NAMALWA (cell line): ENCODE data around the gene ORAI2.
"Not testable (repeated sequence)": the region's sequence is repeated elsewhere in the genome, so short reads cannot be mapped to it uniquely, and the experiment has no call there.

ENCODE experiments used
- DNase-seq: peaks from one replicate; pipeline ENCODE4 v3.0.0-alpha.2; 2015; ENCODE audit warnings: low spot score

The ORAI2 gene

GRCh38 chr7:102447311-102447710 lies 13.9 kb downstream of the ORAI2 start:
- no peak for DNase-seq

- DNase-seq = no peak
Observed at GRCh38 chr7:102449136-102449535, 15.8 kb downstream of the ORAI2 start.

DNA sequence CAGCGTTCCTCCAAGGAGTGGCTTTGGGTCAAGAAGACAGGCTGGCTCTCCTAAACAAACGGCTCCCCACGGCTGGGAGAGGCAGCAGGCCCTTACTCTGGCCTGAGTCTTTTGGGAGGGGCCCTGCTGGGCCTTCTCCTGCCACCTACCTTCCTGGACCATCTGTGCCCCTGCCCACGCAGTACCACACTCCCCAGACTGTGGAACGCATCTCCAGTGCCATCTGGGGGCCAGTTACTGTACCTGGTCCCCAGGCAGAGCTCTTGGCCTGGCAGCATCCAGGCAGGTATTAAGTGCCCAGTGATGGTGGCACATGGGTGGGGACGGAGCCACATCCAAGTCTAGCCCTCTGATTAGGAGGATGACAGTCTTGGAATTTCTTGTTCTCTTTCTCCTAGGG lies 16.9 kb downstream of the ORAI2 start:
- peak; percentile 71 for DNase-seq

- DNase-seq = no peak
Observed at GRCh38 chr7:102451371-102452054, 18.1 kb downstream of the ORAI2 start.

GRCh38 chr7:102452451-102452850 lies 19.1 kb downstream of the ORAI2 start:
- no peak for DNase-seq

DNA sequence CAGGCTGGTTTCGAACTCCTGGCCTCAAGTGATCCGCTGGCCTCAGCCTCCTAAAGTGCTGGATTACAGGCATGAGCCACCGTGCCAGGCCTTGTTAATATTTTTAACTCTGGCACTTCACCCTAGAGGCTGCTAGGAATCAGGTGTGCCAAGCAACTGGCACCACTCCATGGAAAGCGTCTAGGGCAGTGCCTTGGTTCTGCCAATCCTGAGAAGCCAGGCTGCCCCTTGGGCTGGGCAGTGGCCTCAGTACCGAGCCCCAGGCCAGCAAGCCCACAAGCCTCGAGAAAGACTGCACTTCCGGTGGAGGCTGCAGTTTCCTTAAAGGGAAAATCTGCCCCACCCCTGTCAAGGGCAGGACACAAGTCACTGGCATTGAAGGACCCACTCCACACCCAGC lies 19.9 kb downstream of the ORAI2 start:
- DNase-seq = no peak

DNA sequence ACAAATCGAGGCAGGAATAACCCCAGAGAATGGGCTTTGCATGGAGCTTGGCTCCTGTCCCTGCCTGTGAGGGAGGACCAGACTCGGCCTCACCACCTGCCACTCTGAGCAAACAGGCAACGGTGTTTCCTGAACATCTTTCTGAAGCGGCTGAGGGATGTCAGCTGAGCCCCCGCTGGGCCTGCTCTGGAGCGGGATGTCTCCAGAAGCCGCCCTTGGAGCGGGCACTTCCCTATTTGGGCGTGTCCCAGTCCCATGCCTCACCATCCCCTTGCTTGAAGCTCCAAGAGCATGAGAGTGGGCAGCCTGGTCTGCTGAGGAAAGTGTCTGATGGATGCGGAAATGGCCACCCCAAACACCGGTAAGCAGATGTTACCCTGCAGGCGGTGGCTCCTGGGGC lies 21.1 kb downstream of the ORAI2 start:
- DNase-seq = no peak

GRCh38 chr7:102454932-102455331 lies 21.6 kb downstream of the ORAI2 start:
- DNase-seq = not testable (repeated sequence)

- no peak for DNase-seq
Observed at GRCh38 chr7:102455596-102455995, 22.2 kb downstream of the ORAI2 start.

GRCh38 chr7:102456327-102456726 lies 23.0 kb downstream of the ORAI2 start:
- no peak for DNase-seq

- no peak for DNase-seq
Observed at GRCh38 chr7:102457352-102457924, 24.1 kb downstream of the ORAI2 start.

- DNase-seq = no peak
Observed at GRCh38 chr7:102459221-102459844, 26.0 kb downstream of the ORAI2 start.

- no peak for DNase-seq
Observed at GRCh38 chr7:102460467-102460866, 27.1 kb downstream of the ORAI2 start.

DNA sequence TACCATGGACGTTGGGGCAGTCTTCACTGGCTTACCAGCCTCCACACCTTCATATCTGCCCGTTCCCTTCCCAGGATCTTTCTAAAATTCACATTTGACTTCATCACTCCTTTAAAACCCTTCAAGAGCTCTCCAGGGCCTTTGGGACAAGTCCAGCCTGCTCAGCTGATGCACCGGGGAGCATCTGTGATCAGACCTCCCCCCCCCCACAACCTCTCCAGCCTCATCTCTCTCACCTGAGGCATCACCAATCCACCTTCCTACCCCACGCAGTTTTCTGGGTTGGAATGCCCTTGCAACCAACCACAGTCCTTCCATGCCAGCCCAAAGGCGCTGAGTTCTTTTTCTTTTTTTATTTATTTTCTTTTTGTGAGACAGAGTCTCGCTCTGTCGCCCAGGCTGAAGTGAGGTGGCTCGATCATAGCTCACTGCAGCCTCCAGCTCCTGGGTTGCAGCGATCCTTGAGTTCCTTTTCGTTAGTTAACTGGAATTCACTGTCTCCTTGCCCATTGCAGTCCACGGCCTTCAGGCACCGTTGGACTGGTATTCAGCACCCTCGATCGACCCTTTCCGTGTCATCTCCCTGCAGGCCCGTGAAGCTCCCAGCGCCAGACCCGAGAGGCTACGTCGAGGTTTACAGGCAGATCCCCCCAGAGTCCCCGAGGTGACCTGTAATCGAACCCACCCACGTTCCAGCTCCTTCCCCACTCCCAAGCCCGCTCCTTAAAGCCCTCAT lies 30.6 kb downstream of the ORAI2 start:
- peak; percentile 48 for DNase-seq

DNA sequence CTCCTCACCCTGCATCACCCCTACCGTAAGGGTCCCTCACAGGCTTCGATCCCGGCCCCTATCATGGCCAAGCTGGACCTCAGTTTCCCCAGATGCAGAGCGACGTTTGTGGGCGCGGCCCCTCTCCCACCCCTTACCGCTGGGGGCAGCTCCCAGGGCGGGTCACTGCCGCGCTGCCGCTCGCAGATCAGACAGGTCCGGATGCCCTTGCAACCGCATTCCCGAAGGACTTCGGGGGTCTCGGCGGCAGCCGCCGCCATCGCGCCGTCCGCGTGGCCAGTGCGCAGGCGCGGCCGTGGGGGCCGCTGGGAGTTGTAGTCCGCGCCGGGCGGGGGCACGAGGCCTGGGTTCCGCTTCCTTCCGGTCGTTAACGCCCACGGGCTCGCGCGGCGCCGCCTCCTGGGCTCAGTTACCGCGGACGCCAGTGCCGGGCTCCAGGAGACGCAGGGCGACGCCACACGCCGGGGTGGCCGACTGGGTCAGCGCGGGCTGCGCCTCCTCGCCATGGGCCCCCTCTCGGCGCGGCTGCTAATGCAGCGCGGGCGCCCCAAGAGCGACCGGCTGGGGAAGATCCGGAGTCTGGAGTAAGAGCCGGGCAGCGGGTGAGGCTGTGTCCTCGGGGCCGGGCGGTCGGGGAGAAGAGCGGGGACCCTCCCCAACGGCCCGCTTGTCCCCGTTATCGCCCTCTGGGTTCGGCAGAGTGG lies 31.4 kb downstream of the ORAI2 start, which contains the start of the genes ALKBH4 and LRWD1:
ALKBH4 (minus strand) TSS at position 287 of the 704 bp plus-strand sequence; CDS start at position 260, 27 bp downstream.
LRWD1 (plus strand) TSS at position 408 of the 704 bp plus-strand sequence; CDS start at position 505, 97 bp downstream.
- peak; percentile 96 for DNase-seq

DNA sequence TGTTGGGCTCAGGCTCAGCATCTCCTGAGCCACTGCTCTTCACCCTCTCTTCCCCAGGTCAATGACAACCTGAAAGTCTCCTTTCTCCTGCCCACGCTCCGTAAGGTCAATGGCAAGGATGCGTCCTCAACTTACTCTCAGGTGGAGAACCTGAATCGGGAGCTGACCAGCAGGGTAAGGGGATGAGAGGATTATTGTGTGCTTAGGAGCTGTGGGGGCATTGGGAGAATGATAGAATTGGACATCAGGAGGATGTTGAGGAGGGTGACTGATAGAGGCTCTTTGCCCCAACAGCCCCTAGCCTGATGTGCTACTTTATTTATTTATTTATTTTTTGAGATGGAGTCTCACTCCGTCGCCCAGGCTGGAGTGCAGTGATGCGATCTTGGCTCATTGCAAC lies 32.7 kb downstream of the ORAI2 start:
- no peak for DNase-seq

DNA sequence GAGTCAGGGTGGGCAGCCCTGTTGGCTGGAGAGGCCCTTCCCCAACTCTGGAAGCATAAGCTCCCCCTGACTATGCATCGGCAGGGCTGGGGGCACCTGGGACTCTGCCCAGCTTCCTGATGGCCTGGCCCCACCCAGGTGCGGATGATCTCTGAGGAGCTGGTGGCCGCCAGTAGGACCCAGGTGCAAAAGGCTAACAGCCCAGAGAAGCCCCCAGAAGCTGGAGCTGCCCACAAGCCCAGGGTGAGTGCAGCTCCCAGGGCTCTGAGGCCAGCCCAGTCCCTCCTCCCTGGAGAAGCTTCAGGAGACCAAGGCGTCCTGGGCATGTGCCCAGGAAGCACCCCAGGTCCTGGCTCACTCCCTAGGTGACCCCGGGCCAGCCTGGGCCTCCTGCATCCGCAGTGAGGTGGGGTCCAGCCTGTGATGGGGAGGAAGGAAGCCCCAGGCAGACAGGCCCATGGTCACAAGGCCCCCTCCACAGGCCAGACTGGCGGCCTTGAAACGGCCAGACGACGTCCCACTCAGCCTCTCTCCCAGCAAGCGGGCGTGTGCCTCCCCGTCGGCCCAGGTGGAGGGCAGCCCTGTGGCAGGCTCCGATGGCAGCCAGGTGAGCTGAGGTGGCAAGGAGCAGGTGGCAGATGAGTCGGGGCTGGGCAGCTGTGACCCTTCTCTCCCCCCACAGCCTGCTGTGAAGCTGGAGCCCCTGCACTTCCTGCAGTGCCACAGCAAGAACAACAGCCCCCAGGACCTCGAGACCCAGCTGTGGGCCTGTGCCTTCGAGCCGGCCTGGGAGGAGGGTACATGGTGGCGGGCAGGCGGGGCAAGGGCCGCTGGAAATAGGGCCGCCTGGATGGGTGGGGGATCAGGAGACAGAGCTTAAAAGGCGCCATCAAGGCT lies 34.5 kb downstream of the ORAI2 start:
- no peak for DNase-seq

DNA sequence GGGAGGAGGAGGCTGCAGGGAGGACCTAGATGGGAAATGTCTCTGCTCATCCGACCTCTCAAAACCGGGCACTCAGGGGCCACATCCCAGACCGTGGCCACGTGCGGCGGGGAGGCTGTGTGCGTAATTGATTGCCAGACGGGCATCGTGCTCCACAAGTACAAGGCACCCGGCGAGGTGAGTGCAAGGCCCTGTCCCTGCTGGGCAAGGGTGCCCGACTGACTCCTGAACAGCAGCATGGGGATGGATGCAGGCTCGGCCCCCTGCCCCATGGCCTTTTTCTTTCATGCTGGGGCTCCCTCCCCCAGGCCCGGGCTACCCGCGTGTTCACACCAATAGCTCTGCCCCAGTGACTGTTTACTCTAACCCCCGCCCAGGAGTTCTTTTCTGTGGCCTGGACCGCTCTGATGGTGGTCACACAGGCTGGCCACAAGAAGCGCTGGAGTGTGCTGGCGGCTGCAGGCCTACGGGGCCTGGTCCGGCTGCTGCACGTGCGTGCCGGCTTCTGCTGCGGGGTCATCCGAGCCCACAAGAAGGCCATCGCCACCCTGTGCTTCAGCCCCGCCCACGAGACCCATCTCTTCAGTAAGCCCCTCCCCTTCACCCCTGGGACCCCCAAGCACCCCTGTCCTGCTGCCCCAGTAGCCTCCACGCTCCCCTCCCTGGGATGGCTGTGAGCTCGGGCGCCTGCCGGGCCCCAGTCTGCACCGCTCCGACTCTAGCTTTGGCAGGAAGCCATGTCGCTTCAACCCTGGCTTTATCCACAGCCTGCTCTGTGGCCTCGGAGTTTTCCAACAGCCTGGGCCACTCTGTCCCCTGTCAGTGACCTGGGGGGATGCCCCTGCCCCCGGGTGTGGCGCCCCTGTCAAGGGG lies 35.3 kb downstream of the ORAI2 start:
- no peak for DNase-seq

- DNase-seq = no peak
Observed at GRCh38 chr7:102469351-102469971, 36.1 kb downstream of the ORAI2 start.
